OCI-LY7 (cell line): ENCODE results near the gene G0S2. TPM values are rescaled to one million over a fixed set of nuclear protein-coding genes. Genes with fewer than 3 reads are reported as not detected.

Experiments
- BruUV-seq: library from RNA; stranded (reverse); fragments of 400-500 nt; replicated peaks from 2 replicates; lab custom pipeline; 2021; lab: Mats Ljungman, UMichigan
- CTCF ChIA-PET: fragments of 300-600 bp; sonication (Branson Sonifier 250); formaldehyde crosslinking; loops from one replicate; lab custom pipeline; 2022; ENCODE audit warnings: antibody characterized with exemption; ENCODE audit not compliant: unreplicated experiment; lab: Charles Lee
- POLR2A ChIA-PET: fragments of 300-600 bp; sonication (Branson Sonifier 250); formaldehyde crosslinking; loops from one replicate; lab custom pipeline; 2022; ENCODE audit warnings: antibody characterized with exemption; lab: Charles Lee
- DNase-seq: peaks from one replicate; pipeline ENCODE4 v3.0.0-alpha.2; 2015; ENCODE audit warnings: low spot score
- H2AFZ ChIP-seq: fragments of 200-600 bp; sonication (generic), shearing (Covaris generic); 2 replicates; pipeline ENCODE4 v1.6.1; 2014; ENCODE audit warnings: mild to moderate bottlenecking, antibody characterized with exemption, low read length, moderate library complexity
- H3K27ac ChIP-seq: fragments of 200-600 bp; sonication (generic); 2 replicates; pipeline ENCODE4 v1.5.1; 2014; ENCODE audit warnings: mixed run types, low read depth, mild to moderate bottlenecking, moderate library complexity, low read length, inconsistent platforms; ENCODE audit not compliant: poor library complexity, severe bottlenecking
- H3K36me3 ChIP-seq: fragments of 200-600 bp; sonication (generic); 2 replicates; pipeline ENCODE4 v1.6.1; 2014; ENCODE audit warnings: mild to moderate bottlenecking, antibody characterized with exemption, low read length, moderate library complexity, mixed read lengths; ENCODE audit not compliant: insufficient read depth
- H3K4me1 ChIP-seq: fragments of 200-600 bp; sonication (generic); 2 replicates; pipeline ENCODE4 v1.5.1; 2014; ENCODE audit warnings: mild to moderate bottlenecking, low read length; ENCODE audit not compliant: insufficient read depth, poor library complexity, severe bottlenecking
- H3K4me2 ChIP-seq: fragments of 200-600 bp; sonication (generic); 2 replicates; pipeline ENCODE4 v1.6.1; 2014; ENCODE audit warnings: mild to moderate bottlenecking, low read length
- H3K4me3 ChIP-seq: fragments of 200-600 bp; sonication (generic); 2 replicates; pipeline ENCODE4 v1.5.1; 2014; ENCODE audit warnings: mild to moderate bottlenecking, low read depth, low read length; ENCODE audit not compliant: poor library complexity, severe bottlenecking
- H3K79me2 ChIP-seq: fragments of 200-600 bp; sonication (generic); 2 replicates; pipeline ENCODE4 v1.6.1; 2016; ENCODE audit warnings: low read depth, mild to moderate bottlenecking, low read length, moderate library complexity, mixed read lengths; ENCODE audit not compliant: insufficient read depth
- H3K9me2 ChIP-seq: fragments of 200-600 bp; sonication (generic); 2 replicates; pipeline ENCODE4 v1.6.1; 2016; ENCODE audit warnings: mild to moderate bottlenecking, low read length, mixed read lengths; ENCODE audit not compliant: insufficient read depth
- H3K9me3 ChIP-seq: fragments of 200-600 bp; sonication (generic); 2 replicates; pipeline ENCODE4 v1.6.1; 2014; ENCODE audit warnings: mild to moderate bottlenecking, mixed run types, low read length, mixed read lengths
- H4K20me1 ChIP-seq: fragments of 200-600 bp; sonication (generic); 2 replicates; pipeline ENCODE4 v1.6.1; 2014; ENCODE audit warnings: mild to moderate bottlenecking, antibody characterized with exemption, low read length, moderate library complexity, mixed read lengths; ENCODE audit not compliant: insufficient read depth
- CTCF ChIP-seq: fragments of 200-600 bp; sonication (generic); conservative IDR thresholded peaks from 2 replicates; pipeline ENCODE4 v1.5.1; 2014; ENCODE audit warnings: mild to moderate bottlenecking, antibody characterized with exemption, low read length, moderate library complexity, mixed read lengths
- EZH2phosphoT487 ChIP-seq: fragments of 200-600 bp; sonication (generic); IDR thresholded peaks from 2 replicates; pipeline ENCODE4 v1.6.1; 2018; ENCODE audit warnings: low read depth, borderline replicate concordance, mild to moderate bottlenecking, mixed run types, antibody characterized with exemption, low read length, moderate library complexity, mixed read lengths
- intact Hi-C: fragments of 100-400 bp; cut with micrococcal nuclease; formaldehyde crosslinking; loops from one replicate; pipeline ENCODE4 v1.10.0; 2022; ENCODE audit not compliant: unreplicated experiment
- total RNA-seq, 2 experiments: library from RNA; depleted of rRNA in 1 of 2; stranded (reverse); fragments of >200 nt in 1 of 2; shearing (Covaris generic) in 1 of 2; gene quantifications; 2 replicates each; pipeline ENCODE4 v1.2.3, GENCODE V29; 2014 to 2022

Gene G0S2
- total RNA-seq, 2 experiments from 2014 or later = not detected

GRCh38 chr1:209648346-209648745, 26.9 kb upstream of the G0S2 start:
- Histone ChIP-seq H3K9me2 (no peaks in the 10 kb centered on the region), H3K79me2 (no peaks in the 10 kb centered on the region), H3K36me3 (no peaks in the 10 kb centered on the region), H3K4me1 (no peaks in the 10 kb centered on the region), H3K4me3 (no peak overlapping the region), H3K27ac (no peak overlapping the region), H3K4me2 (no peak overlapping the region), H4K20me1 (no peaks in the 10 kb centered on the region), H3K9me3 (no peaks in the 10 kb centered on the region), H2AFZ (no peak overlapping the region)
- intact Hi-C loops = no loop called here
- no peak for TF ChIP-seq EZH2phosphoT487
- TF ChIP-seq CTCF = no peak
- ChIA-PET CTCF (no interaction called here), POLR2A (interaction anchor here (0.7 kb wide), 1 partner anchor 80 kb away, joined by 3 read pairs; no protein-coding TSS in a partner anchor)
- no peak for DNase-seq
- BruUV-seq = no TSS peak

GRCh38 chr1:209648931-209649776, 26.1 kb upstream of the G0S2 start:
- no peaks in the 10 kb centered on the region for H3K79me2 ChIP-seq
- H3K4me3 ChIP-seq = no peak overlapping the region
- no peaks in the 10 kb centered on the region for H3K4me1 ChIP-seq
- ChIA-PET POLR2A (interaction anchor here (0.7 kb wide), 2 partner anchors 55 to 79 kb away, joined by 3 read pairs; no protein-coding TSS in a partner anchor), CTCF (no interaction called here)
- no peak overlapping the region for H3K4me2 ChIP-seq
- no peaks in the 10 kb centered on the region for H3K36me3 ChIP-seq
- DNase-seq = no peak
- no peak overlapping the region for H2AFZ ChIP-seq
- no peaks in the 10 kb centered on the region for H3K9me2 ChIP-seq
- no peaks in the 10 kb centered on the region for H4K20me1 ChIP-seq
- no peak overlapping the region for H3K27ac ChIP-seq
- no TSS peak for BruUV-seq
- no peak for TF ChIP-seq EZH2phosphoT487
- intact Hi-C loops = no loop called here
- no peaks in the 10 kb centered on the region for H3K9me3 ChIP-seq

DNA sequence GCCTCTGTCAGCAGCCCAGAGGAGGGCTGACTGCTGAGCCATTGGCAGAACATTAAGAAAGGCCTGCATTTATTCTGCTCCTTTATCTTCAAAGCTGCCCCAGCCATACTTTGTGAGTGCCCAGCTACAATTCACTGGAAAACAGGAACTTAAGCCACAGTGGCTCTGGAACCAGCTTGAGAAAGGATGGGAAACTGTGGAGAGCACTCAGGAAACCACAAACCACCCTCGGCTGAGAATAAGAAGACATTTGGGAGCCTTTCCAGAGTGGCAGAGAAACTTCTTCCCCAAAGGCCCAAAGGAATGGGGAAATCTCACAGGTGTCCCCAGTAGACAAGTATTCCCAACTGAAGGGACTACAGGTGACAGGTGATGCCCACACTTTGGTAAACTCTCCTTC, 24.8 kb upstream of the G0S2 start:
- no peaks in the 10 kb centered on the region for H3K9me3 ChIP-seq
- CTCF ChIA-PET = no interaction called here
- H3K27ac ChIP-seq = no peak overlapping the region
- no TSS peak for BruUV-seq
- no peaks in the 10 kb centered on the region for H3K4me1 ChIP-seq
- POLR2A ChIA-PET = no interaction called here
- no peaks in the 10 kb centered on the region for H3K79me2 ChIP-seq
- H3K4me2 ChIP-seq = no peak overlapping the region
- DNase-seq = no peak
- H3K36me3 ChIP-seq = no peaks in the 10 kb centered on the region
- no peaks in the 10 kb centered on the region for H4K20me1 ChIP-seq
- no peaks in the 10 kb centered on the region for H3K9me2 ChIP-seq
- no peak overlapping the region for H3K4me3 ChIP-seq
- TF ChIP-seq EZH2phosphoT487 = no peak
- TF ChIP-seq CTCF = no peak
- intact Hi-C loops = no loop called here
- no peak overlapping the region for H2AFZ ChIP-seq
